HG02763 (cell line): ENCODE results near the gene BCL7C.
A peak's percentile ranks its signal among the peaks of the same experiment; 100 is the strongest.
"Not testable (repeated sequence)": the region's sequence is repeated elsewhere in the genome, so short reads cannot be mapped to it uniquely, and the experiment has no call there.

Experiments
- ATAC-seq: cut with Tn5 transposase; IDR thresholded peaks from one replicate; pipeline ENCODE4 v1.9.1; 2021; ENCODE audit warnings: mild to moderate bottlenecking, moderate library complexity; ENCODE audit not compliant: unreplicated experiment

The BCL7C gene

DNA sequence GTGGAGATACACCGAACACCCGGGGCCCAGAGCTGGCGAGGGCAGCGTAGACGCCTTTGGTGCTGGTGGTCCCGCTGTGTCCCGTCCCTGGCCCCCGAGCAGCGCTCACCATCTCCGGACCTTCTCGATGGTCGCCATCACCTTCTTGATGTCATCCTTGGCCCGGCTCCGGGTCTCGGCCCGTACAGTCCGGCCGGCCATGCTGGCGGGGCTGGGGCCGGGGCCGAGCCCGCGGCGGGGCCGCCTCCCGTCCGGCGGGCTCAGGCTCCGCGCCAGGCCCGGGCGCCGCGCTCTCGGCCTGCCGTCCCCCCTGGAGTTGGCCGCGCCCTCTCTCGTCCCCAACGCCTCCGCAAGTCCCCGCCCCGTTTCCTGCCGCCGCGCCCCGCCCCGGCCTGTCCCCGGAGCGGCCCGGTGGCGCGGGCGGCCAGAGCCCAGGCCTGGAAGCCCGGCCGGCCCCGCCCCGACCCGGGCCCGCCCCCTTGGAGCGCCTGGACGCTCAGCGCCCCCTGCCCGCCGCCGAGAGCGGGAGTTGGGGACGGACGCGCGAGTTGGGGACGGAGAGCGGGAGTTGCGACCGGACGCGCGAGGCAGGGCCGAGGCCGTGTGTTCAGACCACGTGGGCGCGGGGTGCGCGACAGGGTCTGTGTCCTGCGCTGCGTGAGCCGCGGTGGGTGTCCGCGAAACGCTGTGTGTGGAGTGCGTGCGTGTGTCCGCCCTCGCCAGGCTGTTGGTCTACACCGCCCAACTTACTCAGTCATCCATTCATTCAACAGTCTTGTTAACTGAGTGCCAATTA is at the start of gene BCL7C:
TSS of gene BCL7C (minus strand) at position 334 of the 796 bp plus-strand sequence. CDS start at position 201, 133 bp downstream.
- peak; percentile 74 for ATAC-seq

DNA sequence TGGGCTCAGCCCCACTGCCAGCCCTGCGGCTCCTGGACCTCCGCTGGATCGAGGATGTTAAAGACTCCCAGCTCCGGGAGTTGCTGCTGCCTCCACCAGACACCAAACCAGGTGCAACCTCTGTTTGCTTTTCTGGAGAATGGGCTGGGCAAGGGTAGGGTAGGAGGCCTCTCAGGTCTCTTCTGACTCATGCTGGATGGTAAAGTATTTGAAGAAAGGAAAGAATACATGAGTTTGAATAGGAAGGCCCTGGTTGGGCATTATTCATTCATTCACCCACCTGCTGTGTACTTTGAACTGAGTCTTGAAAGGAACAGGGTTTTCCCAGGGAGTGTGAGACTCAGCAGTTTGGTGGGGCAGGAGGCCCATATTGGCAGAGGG is 48.5 kb upstream of the BCL7C start:
- ATAC-seq: no peak

GRCh38 chr16:30941600-30942425 is 47.9 kb upstream of the BCL7C start:
- peak; percentile 79 for ATAC-seq

DNA sequence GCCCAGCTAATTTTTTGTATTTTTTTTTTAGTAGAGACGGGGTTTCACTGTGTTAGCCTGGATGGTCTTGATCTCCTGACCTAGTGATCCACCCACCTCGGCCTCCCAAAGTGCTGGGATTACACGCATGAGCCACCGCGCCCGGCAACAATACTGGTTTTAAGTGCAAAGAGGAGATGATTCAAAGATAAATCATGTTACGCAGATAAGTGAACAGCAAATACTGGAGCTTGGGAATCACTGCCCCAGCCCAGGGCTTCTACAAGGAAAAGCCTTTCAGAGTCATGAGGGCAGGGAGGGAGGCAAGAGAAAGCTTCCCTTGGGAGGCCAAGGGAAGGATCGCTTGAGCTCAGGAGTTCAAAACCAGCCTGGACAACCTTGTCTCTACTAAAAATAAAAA is 45.7 kb upstream of the BCL7C start:
- not testable (repeated sequence) for ATAC-seq

DNA sequence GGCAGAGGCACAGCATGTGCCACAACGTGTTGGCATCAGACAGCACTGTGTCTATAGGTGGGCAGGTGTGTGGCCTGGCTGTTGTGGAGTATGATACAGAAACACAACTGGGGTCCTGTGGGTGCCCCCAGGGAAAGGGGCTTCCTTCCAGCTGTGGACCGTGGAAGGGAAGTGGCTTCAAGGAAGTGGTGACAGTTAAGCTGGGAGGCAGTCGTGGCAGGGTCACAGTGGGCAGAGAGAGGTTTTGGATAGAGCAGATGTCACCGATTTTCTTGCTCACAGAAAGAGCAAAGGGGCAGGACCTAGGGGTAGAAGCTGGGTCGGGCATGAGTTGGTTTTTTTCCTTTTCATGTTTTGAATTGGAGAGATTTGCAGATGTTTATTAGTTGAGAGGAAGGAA is 43.8 kb upstream of the BCL7C start:
- no peak for ATAC-seq

DNA sequence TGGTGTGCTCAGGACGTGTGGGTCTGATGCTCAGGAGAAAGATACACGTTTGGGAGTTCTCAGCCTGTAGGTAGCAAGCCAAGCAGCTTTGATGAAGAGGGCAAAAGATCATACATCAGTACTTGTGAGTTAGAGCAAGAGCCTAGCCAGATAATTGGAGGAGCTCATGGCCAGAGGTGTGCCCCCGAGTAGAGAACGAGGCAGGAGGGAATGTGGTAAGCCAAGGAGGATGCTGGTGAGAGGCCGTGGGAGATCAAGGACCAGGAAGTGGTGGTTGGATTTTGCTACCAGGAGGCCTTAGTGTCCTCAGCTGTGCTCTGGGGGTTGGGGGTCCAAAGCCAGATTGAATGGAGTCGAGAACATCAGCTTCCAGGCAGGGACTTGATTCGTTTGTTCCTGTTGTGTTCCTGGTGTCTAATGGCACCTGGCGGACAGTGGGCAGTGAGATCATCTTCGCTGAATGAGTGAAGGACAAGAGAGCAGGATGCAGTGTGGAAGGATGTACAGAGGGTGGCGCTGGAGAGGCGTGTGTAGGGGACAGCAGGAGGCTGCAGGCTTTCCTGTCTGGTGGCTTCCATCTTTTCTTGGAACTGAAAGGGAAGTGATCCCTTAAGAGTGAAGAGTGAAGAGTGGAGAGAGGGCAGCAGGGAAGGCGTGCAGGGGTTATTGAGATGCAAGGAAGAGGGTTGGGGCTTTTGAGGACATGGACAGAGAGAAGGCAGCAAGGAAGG is 41.1 kb upstream of the BCL7C start:
- ATAC-seq: no peak

GRCh38 chr16:30931068-30931650 is 37.3 kb upstream of the BCL7C start:
- no peak for ATAC-seq

- no peak for ATAC-seq
Observed at GRCh38 chr16:30930160-30930571, 36.3 kb upstream of the BCL7C start.

- ATAC-seq: no peak
Observed at GRCh38 chr16:30929167-30929566, 35.3 kb upstream of the BCL7C start.

- no peak for ATAC-seq
Observed at GRCh38 chr16:30928390-30928789, 34.5 kb upstream of the BCL7C start.

- ATAC-seq: no peak
Observed at GRCh38 chr16:30927789-30928378, 34.0 kb upstream of the BCL7C start.

DNA sequence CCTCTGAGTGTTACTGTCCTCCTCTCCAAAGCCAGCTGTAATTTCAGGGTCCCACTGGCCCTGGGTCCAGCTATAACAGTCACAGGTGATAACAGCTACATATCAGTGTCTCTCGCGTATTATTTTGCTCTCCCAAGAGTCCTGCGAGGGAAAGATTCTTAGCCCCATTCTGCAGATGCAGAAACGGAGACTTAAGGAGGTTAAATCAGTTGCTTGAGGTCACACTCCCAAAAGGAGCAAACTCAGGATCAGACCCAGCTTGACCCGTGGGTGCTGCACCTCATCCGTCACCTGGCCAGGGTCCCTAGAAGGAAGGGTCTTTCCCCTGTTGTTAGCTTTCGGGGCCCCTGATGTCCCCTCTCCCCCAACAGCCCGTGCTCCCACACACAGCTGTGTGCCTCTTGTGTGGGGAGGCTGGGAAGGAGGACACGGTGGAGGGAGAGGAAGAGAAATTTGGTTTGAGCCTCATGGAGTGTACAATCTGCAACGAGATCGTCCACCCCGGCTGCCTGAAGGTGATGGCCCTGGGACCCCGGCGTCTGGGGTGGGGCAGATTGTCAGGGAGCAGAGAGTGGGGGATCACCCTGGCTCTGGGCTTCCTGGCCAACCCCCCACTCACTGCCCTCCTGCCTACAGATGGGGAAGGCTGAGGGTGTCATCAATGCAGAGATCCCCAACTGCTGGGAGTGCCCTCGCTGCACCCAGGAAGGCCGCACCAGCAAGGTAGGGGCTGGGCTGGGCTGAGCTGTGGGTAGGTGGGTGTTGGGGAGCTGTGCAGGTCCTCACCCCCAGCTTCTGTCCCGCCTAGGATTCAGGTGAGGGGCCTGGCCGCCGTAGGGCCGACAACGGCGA is 33.3 kb upstream of the BCL7C start:
- ATAC-seq: no peak

DNA sequence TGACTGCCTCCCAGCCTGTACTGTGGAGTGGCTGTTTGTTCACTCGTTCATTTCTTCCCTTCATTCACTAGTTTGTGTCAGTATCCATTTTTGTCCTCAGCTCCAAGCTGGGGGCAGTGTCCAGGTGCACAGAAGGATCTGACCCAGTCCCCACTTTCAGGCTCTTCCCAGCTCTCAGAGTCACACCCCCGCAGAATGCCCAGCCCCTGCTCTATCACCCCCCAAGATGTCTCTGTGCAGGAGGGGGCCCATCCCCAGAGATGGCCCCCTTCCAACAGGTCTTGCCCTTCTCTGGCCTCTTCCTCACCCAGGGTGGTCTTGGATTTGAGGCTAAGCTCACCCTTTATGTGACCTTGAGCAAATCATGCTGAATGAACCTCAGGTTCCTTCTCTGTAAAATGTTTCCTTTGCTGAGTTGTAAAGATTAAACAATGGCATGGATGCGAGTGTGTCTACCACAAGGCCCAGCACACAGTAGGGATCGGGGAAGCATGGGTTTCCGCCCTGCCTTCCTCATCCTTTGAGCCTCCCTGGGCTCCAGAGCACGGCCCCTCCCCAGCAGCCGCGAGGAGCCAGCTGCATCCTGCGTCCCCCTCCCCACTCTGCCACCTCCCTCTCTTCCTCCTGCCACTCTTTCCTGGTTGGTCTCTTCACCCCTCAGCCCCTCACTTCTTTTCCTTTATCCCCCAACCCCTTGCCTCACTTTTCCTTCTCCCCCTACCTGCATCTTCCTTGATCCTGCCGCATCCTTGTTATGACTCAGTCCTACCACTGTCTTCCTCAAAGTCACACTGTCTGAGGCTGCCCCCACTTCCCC is 32.3 kb upstream of the BCL7C start:
- no peak for ATAC-seq

- ATAC-seq: no peak
Observed at GRCh38 chr16:30925632-30925987, 31.7 kb upstream of the BCL7C start.

DNA sequence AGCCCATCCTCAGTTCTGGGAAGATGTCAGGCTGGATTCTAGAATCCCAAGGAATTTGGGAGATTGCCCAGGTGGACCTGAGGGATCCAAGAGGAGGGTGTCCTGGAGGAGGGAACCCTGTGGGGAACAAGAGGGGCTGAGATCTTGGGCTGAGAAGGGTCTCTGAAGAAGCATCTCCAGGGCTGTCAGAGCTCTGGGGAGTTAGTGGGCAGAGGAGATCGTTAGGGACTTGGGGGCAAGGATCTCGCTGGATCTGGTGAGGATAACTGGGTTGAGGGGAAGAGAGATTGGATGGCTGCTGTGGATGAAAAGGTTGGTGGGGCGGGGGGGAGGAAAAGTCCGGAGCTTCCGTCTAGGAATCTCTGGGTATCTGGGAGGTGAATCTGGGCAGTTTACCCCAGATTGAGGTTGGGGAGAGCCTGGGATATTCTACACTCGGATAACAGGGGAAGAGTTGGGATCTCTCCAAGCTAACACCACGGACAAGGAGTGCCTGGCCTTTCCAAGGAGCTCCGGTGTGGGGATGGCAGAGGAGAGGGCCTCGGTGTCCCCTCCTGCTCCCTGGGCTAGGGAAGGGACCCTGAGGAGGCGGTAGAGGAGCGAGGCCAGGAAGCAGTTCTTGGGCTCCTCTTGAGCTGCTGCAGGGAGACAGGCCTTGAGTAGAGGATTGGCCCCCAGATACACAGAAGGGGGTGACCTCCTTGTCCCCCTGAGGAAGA is 31.2 kb upstream of the BCL7C start:
- no peak for ATAC-seq

- no peak for ATAC-seq
Observed at GRCh38 chr16:30924076-30924912, 30.4 kb upstream of the BCL7C start.

DNA sequence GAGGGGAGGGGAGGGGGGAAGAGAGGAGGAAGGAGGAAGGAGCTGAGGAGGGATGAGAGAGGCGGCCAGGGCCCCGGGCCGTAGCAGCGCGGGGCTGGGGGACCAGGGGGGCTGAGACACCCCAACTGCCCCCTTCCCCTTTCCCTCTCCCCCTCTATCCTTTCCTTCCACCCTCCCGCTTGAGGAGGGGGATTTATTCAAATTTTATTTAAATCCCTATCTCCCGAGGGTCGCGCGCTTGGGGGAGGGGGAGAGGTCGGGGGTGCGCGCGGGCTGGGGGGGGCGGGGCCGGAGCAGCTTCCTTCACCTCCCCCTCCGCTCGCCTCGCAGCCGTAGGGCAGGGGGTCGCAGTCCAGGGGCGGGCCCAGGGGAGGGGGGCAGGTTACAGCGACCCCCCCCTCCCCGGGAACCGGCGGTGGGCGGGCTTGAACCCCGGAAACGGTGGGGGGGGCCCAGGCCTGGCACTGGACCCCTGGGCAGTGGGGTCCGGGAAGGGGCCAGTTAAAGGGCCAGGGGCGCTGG is 29.7 kb upstream of the BCL7C start, which contains the start of gene FBXL19:
TSS of gene FBXL19 (plus strand) at position 19 of the 522 bp plus-strand sequence. CDS start 2,183 bp downstream, outside the sequence.
- no peak for ATAC-seq
